ENCODE results near the gene STX16. TPM values are rescaled to one million over a fixed set of nuclear protein-coding genes. Genes with fewer than 3 reads are reported as not detected.
A peak's percentile ranks its signal among the peaks of the same experiment; 100 is the strongest.

Gene STX16
- total RNA-seq, 1 donor from 2014 or later: 66.9 TPM

GRCh38 chr20:58714340-58714922 is 63.3 kb downstream of the STX16 start:
- Mint-ChIP-seq H3K27ac (ENCODE audit: unreplicated experiment) (no peak overlapping the region), H3K9me3 (ENCODE audit: unreplicated experiment) (no peaks in the 10 kb centered on the region), H3K4me1 (ENCODE audit: unreplicated experiment) (no peaks in the 10 kb centered on the region), H3K36me3 (ENCODE audit: unreplicated experiment) (no peaks in the 10 kb centered on the region), H3K27me3 (ENCODE audit: unreplicated experiment) (no peaks in the 10 kb centered on the region), H3K4me3 (ENCODE audit: unreplicated experiment) (no peak overlapping the region)
- DNase-seq (ENCODE audit: extremely low spot score, unreplicated experiment): peak; percentile 83
- TF ChIP-seq CTCF (IDR thresholded peaks at IDR 0.05): no peak

- peak; percentile 83 for DNase-seq (ENCODE audit: extremely low spot score, unreplicated experiment)
- Mint-ChIP-seq H3K36me3 (ENCODE audit: unreplicated experiment) (no peaks in the 10 kb centered on the region), H3K9me3 (ENCODE audit: unreplicated experiment) (no peaks in the 10 kb centered on the region), H3K27me3 (ENCODE audit: unreplicated experiment) (no peaks in the 10 kb centered on the region), H3K4me3 (ENCODE audit: unreplicated experiment) (no peak overlapping the region), H3K4me1 (ENCODE audit: unreplicated experiment) (no peaks in the 10 kb centered on the region), H3K27ac (ENCODE audit: unreplicated experiment) (no peak overlapping the region)
- no peak for TF ChIP-seq CTCF (IDR thresholded peaks at IDR 0.05)
Observed at GRCh38 chr20:58714923-58715351, 63.9 kb downstream of the STX16 start.

- no peak for TF ChIP-seq CTCF (IDR thresholded peaks at IDR 0.05)
- Mint-ChIP-seq H3K27me3 (ENCODE audit: unreplicated experiment) (no peaks in the 10 kb centered on the region), H3K4me1 (ENCODE audit: unreplicated experiment) (no peaks in the 10 kb centered on the region), H3K36me3 (ENCODE audit: unreplicated experiment) (no peaks in the 10 kb centered on the region), H3K9me3 (ENCODE audit: unreplicated experiment) (no peaks in the 10 kb centered on the region), H3K27ac (ENCODE audit: unreplicated experiment) (no peak overlapping the region), H3K4me3 (ENCODE audit: unreplicated experiment) (no peak overlapping the region)
- DNase-seq (ENCODE audit: extremely low spot score, unreplicated experiment): peak; percentile 77
Observed at GRCh38 chr20:58715391-58715800, 64.3 kb downstream of the STX16 start.

- H3K36me3 Mint-ChIP-seq (ENCODE audit: unreplicated experiment): no peaks in the 10 kb centered on the region
- no peaks in the 10 kb centered on the region for H3K4me1 Mint-ChIP-seq (ENCODE audit: unreplicated experiment)
- no peak overlapping the region for H3K27ac Mint-ChIP-seq (ENCODE audit: unreplicated experiment)
- peak; percentile 81 for DNase-seq (ENCODE audit: extremely low spot score, unreplicated experiment)
- peaks cover 5% of the 10 kb centered on the region for H3K27me3 Mint-ChIP-seq (ENCODE audit: unreplicated experiment)
- H3K9me3 Mint-ChIP-seq (ENCODE audit: unreplicated experiment): no peaks in the 10 kb centered on the region
- no peak overlapping the region for H3K4me3 Mint-ChIP-seq (ENCODE audit: unreplicated experiment)
- no peak for TF ChIP-seq CTCF (IDR thresholded peaks at IDR 0.05)
Observed at GRCh38 chr20:58715801-58716475, 64.9 kb downstream of the STX16 start.

GRCh38 chr20:58716476-58717277 is 65.6 kb downstream of the STX16 start:
- Mint-ChIP-seq H3K4me3 (ENCODE audit: unreplicated experiment) (no peak overlapping the region), H3K27ac (ENCODE audit: unreplicated experiment) (no peak overlapping the region), H3K4me1 (ENCODE audit: unreplicated experiment) (no peaks in the 10 kb centered on the region), H3K27me3 (ENCODE audit: unreplicated experiment) (peaks cover 9% of the 10 kb centered on the region), H3K36me3 (ENCODE audit: unreplicated experiment) (no peaks in the 10 kb centered on the region), H3K9me3 (ENCODE audit: unreplicated experiment) (no peaks in the 10 kb centered on the region)
- TF ChIP-seq CTCF (IDR thresholded peaks at IDR 0.05): no peak
- peak; percentile 80 for DNase-seq (ENCODE audit: extremely low spot score, unreplicated experiment)
